GM15510 (cell line): ENCODE data around the gene MCEMP1.

Experiments used
- POLR2A ChIP-seq: IDR thresholded peaks from 3 replicates; pipeline ENCODE4 v1.6.1; 2011; ENCODE audit warnings: borderline replicate concordance; ENCODE audit not compliant: insufficient read length; ENCODE audit errors: extremely low read depth

The MCEMP1 gene

DNA sequence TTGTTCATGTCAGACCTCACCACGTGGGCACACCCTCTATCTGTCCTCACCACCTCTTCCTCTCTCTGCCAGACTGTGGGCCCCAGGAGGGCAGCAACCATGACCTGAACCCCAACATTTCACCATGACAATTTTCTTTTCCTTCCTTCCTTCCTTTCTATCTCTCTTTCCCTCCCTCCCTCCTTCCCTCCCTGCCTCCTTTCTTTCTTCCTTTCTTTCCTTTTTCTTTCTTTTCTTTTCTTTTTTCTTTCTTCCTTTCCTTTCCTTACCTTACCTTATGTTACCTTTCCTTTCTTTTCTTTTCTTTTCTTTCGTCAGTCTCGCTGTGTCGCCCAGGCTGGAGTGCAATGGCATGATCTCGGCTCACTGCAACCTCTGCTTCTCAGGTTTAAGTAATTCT is 33.7 kb downstream of the MCEMP1 start:
- no peak for TF ChIP-seq POLR2A

DNA sequence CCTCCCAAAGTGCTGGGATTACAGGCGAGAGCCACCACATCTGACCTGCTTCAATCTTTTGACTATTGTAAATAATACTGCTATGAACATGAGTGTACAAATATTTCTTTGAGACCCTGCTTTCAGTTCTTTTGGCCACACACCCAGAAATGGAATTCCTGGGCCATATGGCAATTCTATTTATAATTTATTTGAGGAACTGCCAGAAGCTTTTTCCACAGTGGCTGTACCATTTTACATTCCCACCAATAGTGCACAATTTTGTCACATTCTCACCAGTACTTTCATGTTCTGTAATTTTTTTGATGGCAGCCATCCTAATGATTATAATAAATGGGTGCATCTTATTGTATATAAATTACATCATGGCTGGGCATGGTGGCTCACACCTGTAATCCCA is 38.8 kb downstream of the MCEMP1 start:
- TF ChIP-seq POLR2A = no peak

DNA sequence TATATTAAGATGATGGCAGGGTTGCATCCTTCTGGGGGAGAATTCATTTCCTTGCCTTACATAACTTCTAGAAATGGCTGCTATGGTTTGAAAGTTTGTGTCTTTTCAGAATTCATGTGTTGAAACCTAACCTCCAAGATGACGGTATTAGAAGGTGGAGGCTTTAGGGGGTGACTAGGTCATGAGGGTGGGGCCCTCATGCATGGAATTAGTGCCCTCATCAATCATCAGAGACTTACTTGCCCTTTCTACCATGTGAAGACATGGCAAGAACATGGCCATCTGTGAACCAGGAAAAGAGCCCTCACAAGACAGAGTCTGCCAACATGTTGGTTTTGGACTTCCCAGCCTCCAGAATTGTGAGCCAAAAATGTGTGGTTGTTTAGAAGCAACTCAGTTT is 39.9 kb downstream of the MCEMP1 start:
- TF ChIP-seq POLR2A = no peak

DNA sequence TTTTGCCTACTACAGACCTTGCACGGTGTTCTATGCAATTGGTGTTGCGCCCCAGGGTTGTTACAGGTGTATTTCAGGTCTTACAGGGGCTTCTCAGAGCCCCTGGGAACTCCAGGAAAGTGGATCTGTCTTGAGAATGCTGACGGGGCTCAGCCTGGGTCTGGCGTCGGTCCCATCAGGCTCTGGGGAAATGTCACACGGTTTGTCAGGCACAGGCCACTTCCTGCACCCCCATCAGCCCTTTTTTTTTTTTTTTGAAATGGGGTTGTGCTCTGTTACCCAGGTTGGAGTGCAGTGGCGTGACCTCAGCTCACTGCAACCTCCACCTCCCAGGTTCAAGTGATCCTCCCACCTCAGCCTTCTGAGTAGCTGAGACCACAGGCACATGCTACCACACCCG is 41.8 kb downstream of the MCEMP1 start:
- no peak for TF ChIP-seq POLR2A

DNA sequence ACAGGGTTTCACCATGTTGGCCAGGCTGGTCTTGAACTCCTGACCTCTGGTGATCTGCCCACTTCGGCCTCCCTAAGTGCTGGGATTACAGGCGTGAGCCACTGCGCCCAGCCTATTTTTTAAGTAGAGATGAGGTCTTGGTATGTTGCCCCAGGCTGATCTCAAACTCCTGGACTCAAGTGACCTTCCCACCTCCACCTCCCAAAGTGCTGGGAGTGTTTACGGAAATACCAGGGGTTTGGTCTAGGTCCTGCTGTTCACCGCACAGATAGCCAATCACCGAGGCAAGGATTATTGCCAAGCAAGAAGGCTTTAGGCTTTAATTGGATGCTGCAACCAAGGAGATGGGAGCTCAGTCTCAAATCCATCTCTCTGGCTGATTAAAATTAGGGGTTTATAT is 43.5 kb downstream of the MCEMP1 start:
- TF ChIP-seq POLR2A = no peak

DNA sequence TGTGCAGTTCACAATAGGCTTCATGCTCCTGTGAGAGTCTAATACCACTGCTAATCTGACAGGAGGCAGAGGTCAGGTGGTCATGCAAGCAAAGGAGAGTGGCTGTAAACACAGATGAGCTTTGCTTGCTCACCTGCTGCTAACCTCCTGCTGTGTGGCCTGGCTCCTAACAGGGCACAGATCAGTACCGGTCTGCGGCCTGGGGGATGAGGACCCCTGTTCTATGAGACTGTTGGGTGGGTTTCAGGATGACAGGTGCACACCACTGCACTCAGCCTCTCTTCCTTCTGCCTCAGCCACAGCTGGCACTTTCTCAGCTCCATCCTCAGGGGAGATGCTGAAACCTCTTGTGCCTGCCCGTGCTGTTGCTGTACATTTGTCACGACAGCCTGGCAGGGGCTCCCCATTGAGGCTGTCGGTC is 45.4 kb downstream of the MCEMP1 start:
- no peak for TF ChIP-seq POLR2A

DNA sequence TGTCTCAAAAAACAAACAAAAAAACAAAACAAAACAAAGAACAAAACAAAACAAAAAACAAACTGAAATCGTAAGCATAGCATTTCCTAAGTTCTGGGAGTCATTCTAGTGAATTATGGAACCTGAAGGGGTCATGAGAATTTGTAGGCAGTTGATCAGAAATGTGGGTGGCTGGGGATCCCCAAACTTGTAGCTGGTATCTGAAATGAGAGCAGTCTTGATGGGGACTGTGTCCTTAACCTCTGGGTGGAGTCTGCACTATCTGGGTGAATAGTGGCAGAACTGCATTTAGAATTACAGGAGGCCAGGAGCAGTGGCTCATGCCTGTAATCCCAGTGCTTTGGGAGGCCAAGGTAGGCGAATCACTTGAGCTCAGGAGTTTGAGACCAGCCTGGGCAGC is 48.9 kb downstream of the MCEMP1 start:
- TF ChIP-seq POLR2A = no peak

DNA sequence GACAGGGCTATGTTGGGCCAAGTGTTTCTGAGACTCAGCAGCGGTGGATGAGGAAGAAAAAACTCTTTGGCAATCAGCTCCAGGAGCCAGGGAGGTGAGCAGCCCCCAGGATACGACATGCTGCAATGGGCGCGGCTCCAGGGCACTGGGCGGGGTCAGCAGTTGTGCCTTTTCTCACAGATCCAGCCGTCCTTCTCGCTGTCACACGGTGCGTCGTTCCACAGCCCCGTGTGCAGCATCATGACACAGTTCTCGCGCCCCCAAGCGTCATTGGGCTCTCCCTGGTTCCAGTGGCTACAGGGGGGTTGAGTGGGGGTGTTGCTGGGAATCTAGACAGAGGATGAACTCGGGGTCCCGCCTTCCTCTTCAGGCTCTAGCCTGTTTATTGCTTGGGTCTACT is 52.3 kb downstream of the MCEMP1 start:
- no peak for TF ChIP-seq POLR2A
